HepG2 (cell line): Measurements from ENCODE around the gene PHACTR3. TPM values are rescaled to one million over a fixed set of nuclear protein-coding genes. Genes with fewer than 3 reads are reported as not detected.

ENCODE experiments used
- ATAC-seq: fragments of 200-7000 bp; cut with Tn5 transposase; 3 replicates; pipeline ENCODE4 v1.9.1; 2020; ENCODE audit warnings: mild to moderate bottlenecking, moderate library complexity
- BruUV-seq: library from RNA; stranded (reverse); fragments of 400-500 nt; replicated peaks from 2 replicates; lab custom pipeline; 2021; lab: Mats Ljungman, UMichigan
- CTCF ChIA-PET: fragments of 300-600 bp; formaldehyde crosslinking; extraction: SDS; loops from one replicate; lab custom pipeline; 2021; ENCODE audit warnings: low total read pairs, inconsistent platforms, low intra/inter-chr PET ratio; lab: Yijun Ruan, JAX
- POLR2A ChIA-PET: fragments of 350-600 bp; sonication (Branson Sonifier 250); formaldehyde crosslinking; loops from one replicate; lab custom pipeline; 2020; ENCODE audit warnings: antibody characterized with exemption, inconsistent platforms; lab: Yijun Ruan, JAX
- DNase-seq: peaks from one replicate; pipeline ENCODE4 v3.0.0-alpha.2; 2015; ENCODE audit warnings: low spot score
- FAIRE-seq: peaks from 3 replicates; lab custom pipeline; 2011; peaks lifted over from hg19 to GRCh38; lab: Jason Lieb, UNC
- H2AFZ ChIP-seq: one replicate; pipeline ENCODE4 v1.6.1; 2011; ENCODE audit warnings: low read length, inconsistent platforms
- H3K27ac ChIP-seq: fragments of 300-600 bp; 3 replicates; pipeline ENCODE4 v1.8.0; 2011; ENCODE audit warnings: mixed run types, mild to moderate bottlenecking, mixed read lengths, low read length, inconsistent platforms; ENCODE audit not compliant: insufficient read depth; ENCODE audit errors: extremely low read length
- H3K27me3 ChIP-seq, 2 experiments: fragments of 200-600 bp in 1 of 2; 2 replicates in 1 of 2; 3 replicates in 1 of 2; pipeline versions ENCODE4 v1.6.0 to v1.8.0; 2011; ENCODE audit warnings: low read length in 2 of 2, mild to moderate bottlenecking in 2 of 2, moderate library complexity in 2 of 2, inconsistent platforms in 1 of 2; ENCODE audit not compliant: insufficient read depth in 2 of 2, control insufficient read depth in 1 of 2
- H3K36me3 ChIP-seq, 2 experiments: fragments of 200-600 bp in 1 of 2; replicated peaks in 1 of 2; 2 replicates in 1 of 2; 3 replicates in 1 of 2; pipeline versions ENCODE4 v1.5.1 to v1.8.0; 2011; ENCODE audit warnings: low read length in 2 of 2, inconsistent platforms in 1 of 2; ENCODE audit not compliant: insufficient read depth in 2 of 2, control insufficient read depth in 1 of 2
- H3K4me1 ChIP-seq: 2 replicates; pipeline ENCODE4 v1.5.1; 2012; ENCODE audit warnings: low read length, inconsistent platforms; ENCODE audit not compliant: insufficient read depth
- H3K4me2 ChIP-seq: 2 replicates; pipeline ENCODE4 v1.6.0; 2011; ENCODE audit warnings: low read depth, low read length, inconsistent platforms
- H3K4me3 ChIP-seq, 3 experiments: fragments of 200-600 bp in 1 of 3; sonication (generic), shearing (Covaris generic) in 1 of 3; replicated peaks in 1 of 3; 2 replicates each; pipeline ENCODE4 v1.5.1; 2011 to 2016; ENCODE audit warnings: low read length in 3 of 3, inconsistent platforms in 2 of 3, low read depth in 2 of 3, mild to moderate bottlenecking in 2 of 3, control low read depth in 1 of 3, mixed read lengths in 1 of 3; ENCODE audit not compliant: insufficient read depth in 1 of 3
- H3K79me2 ChIP-seq: one replicate; pipeline ENCODE4 v1.6.1; 2011; ENCODE audit warnings: low read length, inconsistent platforms; ENCODE audit not compliant: insufficient read depth
- H3K9ac ChIP-seq: 2 replicates; pipeline ENCODE4 v1.6.0; 2011; ENCODE audit warnings: mild to moderate bottlenecking, low read depth, low read length, inconsistent platforms; ENCODE audit not compliant: insufficient read depth
- H3K9me3 ChIP-seq: 2 replicates; pipeline ENCODE4 v1.5.1; 2012; ENCODE audit warnings: mild to moderate bottlenecking, low read length
- H4K20me1 ChIP-seq: 2 replicates; pipeline ENCODE4 v1.6.0; 2011; ENCODE audit warnings: inconsistent platforms, mild to moderate bottlenecking, low read length, moderate library complexity; ENCODE audit not compliant: insufficient read depth
- CHD4 ChIP-seq: fragments of 200-600 bp; sonication (generic); IDR thresholded peaks from 2 replicates; pipeline ENCODE4 v1.7.0; 2017; ENCODE audit warnings: mild to moderate bottlenecking, low read length, borderline replicate concordance
- NAIF1 ChIP-seq: sonication (generic); formaldehyde crosslinking; IDR thresholded peaks from 2 replicates; pipeline ENCODE4 v1.5.0; 2020; ENCODE audit warnings: mild to moderate bottlenecking, missing genetic modification reagents, borderline replicate concordance
- PAXIP1 ChIP-seq: sonication (generic); formaldehyde crosslinking; conservative IDR thresholded peaks from 2 replicates; pipeline ENCODE4 v1.4.0; 2020; ENCODE audit warnings: mild to moderate bottlenecking, missing genetic modification reagents, moderate library complexity
- RBM39 ChIP-seq: fragments of 200-400 bp; formaldehyde crosslinking; IDR thresholded peaks from one replicate; pipeline ENCODE4 v1.6.1; 2018; ENCODE audit warnings: antibody characterized with exemption, mild to moderate bottlenecking, low read depth, low read length; ENCODE audit not compliant: poor library complexity, severe bottlenecking
- SP5 ChIP-seq: IDR thresholded peaks from 2 replicates; pipeline ENCODE4 v1.6.1; 2016; ENCODE audit warnings: low read depth, borderline replicate concordance
- STAG1 ChIP-seq: sonication (generic); formaldehyde crosslinking; IDR thresholded peaks from 2 replicates; pipeline ENCODE4 v1.4.0; 2020; ENCODE audit warnings: missing genetic modification reagents
- ZFP82 ChIP-seq: sonication (generic); formaldehyde crosslinking; IDR thresholded peaks from 2 replicates; pipeline ENCODE4 v1.5.1; 2020; ENCODE audit warnings: mild to moderate bottlenecking, missing genetic modification reagents, borderline replicate concordance
- WGBS: methylation state at CpG from one replicate; pipeline ENCODE4 v1.1.6; 2017; ENCODE audit warnings: low lambda C conversion rate; 5-methylcytosine and 5-hydroxymethylcytosine counted together
- in situ Hi-C: cut with HindIII; loops from 2 replicates; pipeline ENCODE4 v1.10.0; 2017; ENCODE audit warnings: low pct_unique_long_range_greater_than_20kb; ENCODE audit not compliant: extremely low pct_ligation_motif_present
- intact Hi-C: fragments of 100-400 bp; cut with micrococcal nuclease; formaldehyde crosslinking; loops from one replicate; pipeline ENCODE4 v1.10.0; 2022; ENCODE audit not compliant: unreplicated experiment
- polyA plus RNA-seq, 8 experiments: library from polyadenylated mRNA; depleted of rRNA in 3 of 8; stranded (reverse) in 7 of 8; unstranded in 1 of 8; fragments of >200 nt; fragmentation: Illumina TruSeq in 4 of 8; extraction: Trizol in 4 of 8; gene quantifications; 2 replicates each; pipeline versions ENCODE4 v1.2.1 to v1.2.3, GENCODE V29; 2011 to 2016; ENCODE audit warnings: low read depth in 4 of 8, missing spikeins in 1 of 8, mixed read lengths in 1 of 8; ENCODE audit not compliant: insufficient read depth in 1 of 8
- total RNA-seq, 5 experiments: library from RNA; depleted of rRNA; stranded (reverse); fragments of >200 nt; fragmentation: Illumina TruSeq; extraction: Trizol; gene quantifications; 2 replicates each; pipeline ENCODE4 v1.2.3, GENCODE V29; 2016; ENCODE audit warnings: low read depth in 1 of 5

PHACTR3 gene
- total and polyA plus RNA-seq, 2 of the 13 experiments (the other 11 are each of a cell fraction or from before 2014, with no cell fraction given) = not detected

DNA sequence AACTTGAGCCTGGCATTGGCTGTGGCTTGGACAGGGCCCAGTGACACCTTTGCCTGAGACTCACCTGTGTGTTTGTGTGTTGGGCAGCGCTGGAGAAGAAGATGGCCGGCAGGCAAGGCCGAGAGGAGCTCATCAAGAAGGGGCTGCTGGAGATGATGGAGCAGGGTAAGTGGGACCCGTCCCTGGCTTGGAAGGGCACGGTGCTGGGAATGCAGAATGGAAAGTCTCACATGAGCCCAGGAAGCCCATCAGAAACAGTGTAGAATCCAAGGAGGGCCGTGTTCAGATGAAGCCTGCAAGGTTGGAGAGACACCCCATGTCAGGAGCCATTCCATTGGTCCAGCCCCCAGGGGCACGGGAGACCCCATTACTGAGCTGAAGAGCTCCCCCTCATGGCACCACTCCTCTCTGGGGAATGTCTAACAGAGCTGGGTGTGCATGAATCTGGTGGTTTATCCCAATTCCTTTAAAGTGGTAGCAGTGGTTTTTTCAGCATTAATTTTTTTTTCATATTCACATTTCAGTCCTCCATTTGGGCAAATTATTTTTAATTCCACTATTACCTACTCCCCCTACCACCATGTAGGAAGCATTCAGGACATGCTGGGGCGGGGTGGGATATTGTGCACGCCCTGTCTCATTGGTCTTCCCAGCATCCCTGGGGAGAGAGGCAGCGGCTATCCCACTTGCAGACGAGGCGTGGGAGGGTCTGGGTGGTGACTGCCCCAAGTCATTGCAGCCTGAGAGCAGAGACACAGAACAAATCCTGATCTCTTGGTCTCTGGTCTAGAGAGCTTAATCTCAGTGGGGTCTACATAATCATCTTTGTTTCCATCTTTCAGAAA is 143.6 kb downstream of the PHACTR3 start:
- H3K9me3 ChIP-seq = no peaks in the 10 kb centered on the region
- H3K4me3 ChIP-seq = no peak overlapping the region
- 3% methylated on average over 12 of the region's 12 CpGs for WGBS
- FAIRE-seq (no peak), ATAC-seq (no peak), DNase-seq (no peak)
- in situ Hi-C loops (no loop called here), intact Hi-C loops (no loop called here)
- no peaks in the 10 kb centered on the region for H3K79me2 ChIP-seq
- ChIA-PET POLR2A (no interaction called here), CTCF (no interaction called here)
- no peaks in the 10 kb centered on the region for H3K36me3 ChIP-seq
- no peak overlapping the region for H3K27ac ChIP-seq
- H3K9ac ChIP-seq = no peak overlapping the region
- TF ChIP-seq STAG1 (CRISPR knock-in tag) = no peak
- no peak for TF ChIP-seq NAIF1
- no peak for TF ChIP-seq SP5
- TF ChIP-seq CHD4 = no peak
- no peak for TF ChIP-seq PAXIP1 (CRISPR knock-in tag)
- TF ChIP-seq ZFP82 = no peak
- no peak for TF ChIP-seq RBM39
- no TSS peak for BruUV-seq
- no peak overlapping the region for H2AFZ ChIP-seq
- no peaks in the 10 kb centered on the region; the same call in 1 of the 2 replicates for H4K20me1 ChIP-seq
- H3K27me3 ChIP-seq = peaks cover 16 to 75% of the 10 kb centered on the region in 2 experiments
- no peaks in the 10 kb centered on the region for H3K4me1 ChIP-seq
- H3K4me2 ChIP-seq = no peak overlapping the region
